Uterus (tissue), 2 donors: ENCODE data around the gene CDKAL1.
"Not testable (repeated sequence)": the region's sequence is repeated elsewhere in the genome, so short reads cannot be mapped to it uniquely, and the experiment has no call there.

Source experiments
- CTCF ChIP-seq, 4 experiments: fragments of 200-600 bp in 2 of 4; fragments of 450-650 bp in 2 of 4; sonication (generic) in 2 of 4; IDR thresholded peaks; one replicate each; pipeline ENCODE4 v1.5.1; 2016 to 2019; ENCODE audit warnings: antibody characterized with exemption in 4 of 4, mild to moderate bottlenecking in 2 of 4, moderate library complexity in 1 of 4
- POLR2A ChIP-seq, 2 donors: fragments of 450-650 bp; IDR thresholded peaks; one replicate each; pipeline ENCODE4 v1.6.1; 2016; ENCODE audit warnings: antibody characterized with exemption in 2 of 2, mild to moderate bottlenecking in 1 of 2, moderate library complexity in 1 of 2

GRCh38 chr6:20721121-20721520 lies 186.9 kb downstream of the CDKAL1 start:
- TF ChIP-seq CTCF, POLR2A (IDR thresholded peaks at IDR 0.05): not testable (repeated sequence)
